Measurements from ENCODE around the gene ZACN. TPM values are rescaled to one million over a fixed set of nuclear protein-coding genes. Genes with fewer than 3 reads are reported as not detected.

The ZACN gene
- total RNA-seq, 1 donor from 2014 or later: not detected

DNA sequence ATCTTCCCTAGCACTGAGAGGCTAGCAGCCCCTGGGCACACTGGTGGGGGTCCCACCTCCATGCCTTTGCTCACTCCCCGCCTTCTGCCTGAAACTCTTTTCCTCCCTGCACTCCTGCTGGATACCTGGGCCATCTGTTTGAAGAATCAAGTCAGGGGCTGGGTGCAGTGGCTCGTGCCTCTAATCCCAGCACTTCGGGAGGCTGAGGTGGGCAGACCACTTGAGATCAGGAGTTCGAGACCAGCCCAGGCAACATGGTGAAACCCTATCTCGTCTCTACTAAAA, 46.4 kb downstream of the ZACN start:
- Histone ChIP-seq H3K27ac (no peak overlapping the region), H3K36me3 (no peaks in the 10 kb centered on the region), H3K27me3 (no peaks in the 10 kb centered on the region), H3K9me3 (no peaks in the 10 kb centered on the region), H3K4me3 (no peak overlapping the region), H3K4me1 (peaks cover 10% of the 10 kb centered on the region)
- intact Hi-C loops (cut with DNase I): no loop called here
- DNase-seq (ENCODE audit: extremely low spot score in 2 of 2): peak; percentile 71 to 93
- TF ChIP-seq POLR2AphosphoS5 (IDR thresholded peaks at IDR 0.05; ENCODE audit: insufficient read depth in 1 of 2, low read depth in 1 of 2) (no peak), POLR2A (IDR thresholded peaks at IDR 0.05) (no peak)
- TF ChIP-seq, protein P1, sequence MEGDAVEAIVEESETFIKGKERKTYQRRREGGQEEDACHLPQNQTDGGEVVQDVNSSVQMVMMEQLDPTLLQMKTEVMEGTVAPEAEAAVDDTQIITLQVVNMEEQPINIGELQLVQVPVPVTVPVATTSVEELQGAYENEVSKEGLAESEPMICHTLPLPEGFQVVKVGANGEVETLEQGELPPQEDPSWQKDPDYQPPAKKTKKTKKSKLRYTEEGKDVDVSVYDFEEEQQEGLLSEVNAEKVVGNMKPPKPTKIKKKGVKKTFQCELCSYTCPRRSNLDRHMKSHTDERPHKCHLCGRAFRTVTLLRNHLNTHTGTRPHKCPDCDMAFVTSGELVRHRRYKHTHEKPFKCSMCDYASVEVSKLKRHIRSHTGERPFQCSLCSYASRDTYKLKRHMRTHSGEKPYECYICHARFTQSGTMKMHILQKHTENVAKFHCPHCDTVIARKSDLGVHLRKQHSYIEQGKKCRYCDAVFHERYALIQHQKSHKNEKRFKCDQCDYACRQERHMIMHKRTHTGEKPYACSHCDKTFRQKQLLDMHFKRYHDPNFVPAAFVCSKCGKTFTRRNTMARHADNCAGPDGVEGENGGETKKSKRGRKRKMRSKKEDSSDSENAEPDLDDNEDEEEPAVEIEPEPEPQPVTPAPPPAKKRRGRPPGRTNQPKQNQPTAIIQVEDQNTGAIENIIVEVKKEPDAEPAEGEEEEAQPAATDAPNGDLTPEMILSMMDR (IDR thresholded peaks at IDR 0.05): no peak

DNA sequence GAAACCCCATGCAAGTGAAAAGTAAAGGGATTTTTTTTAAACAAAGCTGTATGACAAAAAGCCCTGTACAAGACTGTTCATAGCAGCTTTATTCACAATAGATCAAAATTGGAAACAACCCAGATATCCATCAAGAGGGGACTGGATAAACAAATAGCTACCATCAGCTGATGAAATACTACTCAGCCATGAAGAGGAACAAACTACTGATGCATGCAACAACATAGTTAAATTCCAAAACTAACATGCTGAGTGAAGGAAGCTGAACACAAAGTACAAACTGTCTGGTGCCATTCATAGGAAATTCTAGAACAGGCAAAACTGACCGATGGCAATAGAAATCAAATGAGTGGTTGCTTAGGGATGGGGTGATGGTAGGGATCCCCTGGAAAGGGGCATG, 46.9 kb downstream of the ZACN start:
- H3K27ac ChIP-seq: no peak overlapping the region
- H3K4me3 ChIP-seq: no peak overlapping the region
- DNase-seq (ENCODE audit: extremely low spot score in 2 of 2): no peak
- intact Hi-C loops (cut with DNase I): no loop called here
- TF ChIP-seq, protein P1 (IDR thresholded peaks at IDR 0.05): no peak
- TF ChIP-seq POLR2AphosphoS5 (IDR thresholded peaks at IDR 0.05; ENCODE audit: insufficient read depth in 1 of 2, low read depth in 1 of 2) (no peak), POLR2A (IDR thresholded peaks at IDR 0.05) (no peak)
- H3K36me3 ChIP-seq: no peaks in the 10 kb centered on the region
- H3K9me3 ChIP-seq: no peaks in the 10 kb centered on the region
- no peaks in the 10 kb centered on the region for H3K27me3 ChIP-seq
- peaks cover 10% of the 10 kb centered on the region for H3K4me1 ChIP-seq

DNA sequence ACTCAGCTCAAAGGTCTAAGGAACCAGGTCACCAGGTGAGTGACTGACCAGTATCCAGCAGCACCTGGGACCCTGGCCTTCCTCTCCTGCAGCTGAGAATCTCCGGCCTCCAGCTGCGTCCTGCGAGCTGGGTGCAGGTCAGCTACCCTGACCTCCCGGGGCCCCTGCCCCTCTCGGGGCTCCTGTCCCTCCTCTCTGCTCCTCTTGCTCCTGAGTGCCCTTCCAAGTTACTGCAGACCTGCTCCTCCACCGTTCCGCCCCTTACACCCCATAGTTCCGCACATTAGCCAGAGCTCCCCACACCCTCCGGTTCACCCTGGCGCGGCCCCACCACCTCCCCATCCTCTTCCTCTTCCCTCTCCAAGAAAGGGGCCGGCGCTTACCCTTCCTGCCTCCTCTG, 51.5 kb downstream of the ZACN start:
- Histone ChIP-seq H3K4me1 (peaks cover 13% of the 10 kb centered on the region), H3K27me3 (peaks cover 4% of the 10 kb centered on the region), H3K36me3 (no peaks in the 10 kb centered on the region), H3K4me3 (no peak overlapping the region), H3K27ac (no peak overlapping the region), H3K9me3 (no peaks in the 10 kb centered on the region)
- intact Hi-C loops (cut with DNase I): no loop called here
- TF ChIP-seq POLR2AphosphoS5 (IDR thresholded peaks at IDR 0.05; ENCODE audit: insufficient read depth in 1 of 2, low read depth in 1 of 2) (no peak), POLR2A (IDR thresholded peaks at IDR 0.05) (no peak)
- TF ChIP-seq, protein P1 (IDR thresholded peaks at IDR 0.05): no peak
- DNase-seq (ENCODE audit: extremely low spot score in 2 of 2): peak in 1 of 2 donors; percentile 79

DNA sequence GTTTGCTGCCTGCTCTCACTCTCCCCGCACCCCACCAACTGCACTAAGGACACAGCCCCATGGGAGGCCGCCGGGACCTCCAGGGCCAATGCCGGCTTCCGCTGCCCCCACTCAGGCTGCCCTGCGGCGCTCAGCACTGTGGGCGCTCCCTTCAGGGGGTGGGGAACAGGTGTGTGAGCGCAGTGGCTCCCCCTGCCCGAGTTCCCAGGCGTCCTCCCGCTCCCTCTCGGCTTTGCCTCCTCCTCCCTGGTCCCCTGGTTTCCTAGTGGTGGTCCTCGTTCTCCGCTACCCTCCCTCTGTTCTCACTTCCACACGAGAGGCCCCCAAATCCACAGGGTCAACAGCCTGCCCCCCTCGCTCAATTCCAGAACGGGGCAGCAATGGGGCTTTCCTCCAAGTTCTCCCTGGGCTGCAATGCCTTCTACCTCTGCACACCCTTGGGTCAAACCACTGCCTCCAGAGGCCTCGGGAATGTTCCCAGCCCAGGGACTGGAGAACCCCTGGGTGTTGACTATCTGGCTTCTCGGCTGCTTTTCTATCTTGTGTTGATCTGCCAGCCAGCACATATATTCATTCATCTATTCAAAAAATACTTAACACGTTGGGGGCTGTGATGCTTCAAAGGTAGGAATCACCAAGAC, 52.2 kb downstream of the ZACN start:
- Histone ChIP-seq H3K36me3 (no peaks in the 10 kb centered on the region), H3K4me1 (peaks cover 13% of the 10 kb centered on the region), H3K9me3 (no peaks in the 10 kb centered on the region), H3K4me3 (no peak overlapping the region), H3K27ac (no peak overlapping the region), H3K27me3 (peaks cover 4% of the 10 kb centered on the region)
- DNase-seq (ENCODE audit: extremely low spot score in 2 of 2): peak in 1 of 2 donors; percentile 77
- no peak for TF ChIP-seq POLR2A (IDR thresholded peaks at IDR 0.05)
- TF ChIP-seq, protein P1 (IDR thresholded peaks at IDR 0.05): no peak
- TF ChIP-seq POLR2AphosphoS5 (IDR thresholded peaks at IDR 0.05; ENCODE audit: insufficient read depth in 1 of 2, low read depth in 1 of 2): no peak
- intact Hi-C loops (cut with DNase I): no loop called here

DNA sequence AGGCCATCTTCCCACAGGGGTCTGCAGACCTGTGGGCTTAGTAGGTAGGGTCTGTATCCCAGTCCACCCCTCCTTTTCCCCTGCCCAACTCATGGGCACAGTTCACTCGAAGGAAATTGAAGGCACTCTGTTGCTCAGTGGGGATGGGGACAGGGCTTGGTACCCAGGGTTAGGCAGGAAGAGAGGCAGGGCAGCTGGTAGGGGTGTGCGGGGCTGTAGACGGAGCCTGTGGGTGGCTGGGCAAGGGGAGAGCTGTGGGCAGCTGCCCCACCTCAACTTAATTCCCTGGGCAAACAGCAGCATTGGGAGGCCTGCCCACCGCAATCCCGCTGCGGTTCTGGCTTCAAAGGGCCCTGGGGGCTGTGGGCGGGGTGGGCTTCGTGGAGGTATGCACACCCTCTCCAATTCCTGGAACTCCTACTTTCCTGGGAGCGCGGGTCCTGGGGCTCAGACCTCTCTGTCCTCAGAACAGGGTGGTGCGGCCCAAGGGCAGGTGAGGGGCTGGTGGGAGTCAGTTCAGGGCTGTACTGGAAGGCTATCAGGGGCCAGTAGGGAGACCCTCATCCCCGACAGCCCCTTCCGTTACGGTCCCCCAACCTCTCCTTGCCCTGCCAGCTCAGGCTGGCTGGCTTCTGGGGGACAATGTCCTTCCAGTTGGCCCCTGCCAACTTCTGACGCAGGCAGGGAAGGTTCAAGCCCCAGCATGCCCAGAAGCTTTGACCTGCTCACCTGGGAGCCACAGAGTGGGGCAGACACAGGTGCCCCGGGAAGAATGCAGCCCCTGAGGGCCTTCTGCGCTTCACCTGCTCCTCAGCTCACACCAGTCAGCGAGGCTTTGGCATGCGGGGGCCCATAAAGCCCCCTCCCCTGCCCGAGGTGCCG, 53.0 kb downstream of the ZACN start:
- Histone ChIP-seq H3K27ac (no peak overlapping the region), H3K27me3 (peaks cover 4% of the 10 kb centered on the region), H3K36me3 (no peaks in the 10 kb centered on the region), H3K4me1 (peaks cover 13% of the 10 kb centered on the region), H3K4me3 (no peak overlapping the region), H3K9me3 (no peaks in the 10 kb centered on the region)
- TF ChIP-seq, protein P1 (IDR thresholded peaks at IDR 0.05): no peak
- TF ChIP-seq POLR2A (IDR thresholded peaks at IDR 0.05) (no peak), POLR2AphosphoS5 (IDR thresholded peaks at IDR 0.05; ENCODE audit: insufficient read depth in 1 of 2, low read depth in 1 of 2) (no peak)
- intact Hi-C loops (cut with DNase I): no loop called here
- DNase-seq (ENCODE audit: extremely low spot score in 2 of 2): peak in 1 of 2 donors; percentile 74

Measured in vagina (tissue), 2 donors.